Loucy (cell line): ENCODE measurements around the gene TMOD1.

Source experiments
- H2AFZ ChIP-seq: fragments of 200-600 bp; sonication (generic); 2 replicates; pipeline ENCODE4 v1.6.0; 2016; ENCODE audit warnings: antibody characterized with exemption, mild to moderate bottlenecking, low read length, moderate library complexity
- H3F3A ChIP-seq: fragments of 200-600 bp; 2 replicates; pipeline ENCODE4 v1.6.0; 2016; ENCODE audit warnings: antibody characterized with exemption, low read depth, mild to moderate bottlenecking
- H3K27me3 ChIP-seq: fragments of 200-600 bp; sonication (generic); 2 replicates; pipeline ENCODE4 v1.6.1; 2014; ENCODE audit warnings: low read length, mild to moderate bottlenecking; ENCODE audit not compliant: insufficient read depth, poor library complexity, severe bottlenecking
- H3K36me3 ChIP-seq: fragments of 200-600 bp; sonication (generic); 2 replicates; pipeline ENCODE4 v1.6.1; 2016; ENCODE audit warnings: low read length; ENCODE audit not compliant: insufficient read depth
- H3K4me1 ChIP-seq: fragments of 200-600 bp; sonication (generic); 2 replicates; pipeline ENCODE4 v1.5.1; 2014; ENCODE audit warnings: low read length, mild to moderate bottlenecking; ENCODE audit not compliant: insufficient read depth, poor library complexity, severe bottlenecking
- H3K4me2 ChIP-seq: fragments of 200-600 bp; sonication (generic); 2 replicates; pipeline ENCODE4 v1.6.0; 2014; ENCODE audit warnings: antibody characterized with exemption, low read length, low read depth, mild to moderate bottlenecking; ENCODE audit not compliant: poor library complexity, severe bottlenecking
- H3K4me3 ChIP-seq: fragments of 200-600 bp; sonication (generic); 2 replicates; pipeline ENCODE4 v1.5.1; 2014; ENCODE audit warnings: low read length, mild to moderate bottlenecking, mixed read lengths; ENCODE audit not compliant: poor library complexity, severe bottlenecking
- H3K79me2 ChIP-seq: fragments of 200-600 bp; sonication (generic); 2 replicates; pipeline ENCODE4 v1.6.1; 2014; ENCODE audit warnings: low read length; ENCODE audit not compliant: insufficient read depth
- H3K9ac ChIP-seq: fragments of 200-600 bp; sonication (generic); 2 replicates; pipeline ENCODE4 v1.6.0; 2014; ENCODE audit warnings: mild to moderate bottlenecking, low read depth, low read length, moderate library complexity; ENCODE audit not compliant: poor library complexity, severe bottlenecking
- H3K9me2 ChIP-seq: fragments of 200-600 bp; sonication (generic); replicated peaks from 2 replicates; pipeline ENCODE4 v1.6.1; 2016; ENCODE audit warnings: low read depth, low read length, mixed read lengths
- H3K9me3 ChIP-seq: fragments of 200-600 bp; sonication (generic); 2 replicates; pipeline ENCODE4 v1.6.1; 2014; ENCODE audit warnings: mild to moderate bottlenecking, antibody characterized with exemption, low read length, low read depth; ENCODE audit not compliant: insufficient read depth
- H4K20me1 ChIP-seq: fragments of 200-600 bp; sonication (generic); 2 replicates; pipeline ENCODE4 v1.6.0; 2014; ENCODE audit warnings: antibody characterized with exemption, low read length, mild to moderate bottlenecking; ENCODE audit not compliant: insufficient read depth, poor library complexity, severe bottlenecking
- EZH2phosphoT487 ChIP-seq: fragments of 200-600 bp; IDR thresholded peaks from 2 replicates; pipeline ENCODE4 v1.6.1; 2018; ENCODE audit warnings: antibody characterized with exemption, mild to moderate bottlenecking, moderate library complexity, borderline replicate concordance
- TF ChIP-seq, protein P1 (sequence below): fragments of 200-600 bp; sonication (generic); conservative IDR thresholded peaks from 2 replicates; pipeline ENCODE4 v1.5.1; 2014; ENCODE audit warnings: mild to moderate bottlenecking, antibody characterized with exemption, low read length

The TMOD1 gene

GRCh38 chr9:97550386-97550785, 48.9 kb downstream of the TMOD1 start:
- Histone ChIP-seq H3K9me2 (no peaks in the 10 kb centered on the region), H3K4me2 (no peak overlapping the region), H3K79me2 (no peaks in the 10 kb centered on the region), H3K4me1 (no peaks in the 10 kb centered on the region), H3K4me3 (no peak overlapping the region), H3K27me3 (no peaks in the 10 kb centered on the region), H3F3A (no peaks in the 10 kb centered on the region), H4K20me1 (no peaks in the 10 kb centered on the region), H3K36me3 (no peaks in the 10 kb centered on the region), H3K9me3 (no peaks in the 10 kb centered on the region), H3K9ac (no peak overlapping the region), H2AFZ (no peak overlapping the region)
- TF ChIP-seq, protein P1, sequence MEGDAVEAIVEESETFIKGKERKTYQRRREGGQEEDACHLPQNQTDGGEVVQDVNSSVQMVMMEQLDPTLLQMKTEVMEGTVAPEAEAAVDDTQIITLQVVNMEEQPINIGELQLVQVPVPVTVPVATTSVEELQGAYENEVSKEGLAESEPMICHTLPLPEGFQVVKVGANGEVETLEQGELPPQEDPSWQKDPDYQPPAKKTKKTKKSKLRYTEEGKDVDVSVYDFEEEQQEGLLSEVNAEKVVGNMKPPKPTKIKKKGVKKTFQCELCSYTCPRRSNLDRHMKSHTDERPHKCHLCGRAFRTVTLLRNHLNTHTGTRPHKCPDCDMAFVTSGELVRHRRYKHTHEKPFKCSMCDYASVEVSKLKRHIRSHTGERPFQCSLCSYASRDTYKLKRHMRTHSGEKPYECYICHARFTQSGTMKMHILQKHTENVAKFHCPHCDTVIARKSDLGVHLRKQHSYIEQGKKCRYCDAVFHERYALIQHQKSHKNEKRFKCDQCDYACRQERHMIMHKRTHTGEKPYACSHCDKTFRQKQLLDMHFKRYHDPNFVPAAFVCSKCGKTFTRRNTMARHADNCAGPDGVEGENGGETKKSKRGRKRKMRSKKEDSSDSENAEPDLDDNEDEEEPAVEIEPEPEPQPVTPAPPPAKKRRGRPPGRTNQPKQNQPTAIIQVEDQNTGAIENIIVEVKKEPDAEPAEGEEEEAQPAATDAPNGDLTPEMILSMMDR, result no peak
- no peak for TF ChIP-seq EZH2phosphoT487

GRCh38 chr9:97551308-97551707, 49.8 kb downstream of the TMOD1 start:
- Histone ChIP-seq H3K4me1 (no peaks in the 10 kb centered on the region), H3K9ac (no peak overlapping the region), H3K79me2 (no peaks in the 10 kb centered on the region), H2AFZ (no peak overlapping the region), H3K4me3 (no peak overlapping the region), H3K4me2 (no peak overlapping the region), H3F3A (no peaks in the 10 kb centered on the region), H3K36me3 (no peaks in the 10 kb centered on the region), H4K20me1 (no peaks in the 10 kb centered on the region), H3K9me3 (no peaks in the 10 kb centered on the region), H3K27me3 (no peaks in the 10 kb centered on the region), H3K9me2 (no peaks in the 10 kb centered on the region)
- TF ChIP-seq, protein P1, result no peak
- no peak for TF ChIP-seq EZH2phosphoT487

DNA sequence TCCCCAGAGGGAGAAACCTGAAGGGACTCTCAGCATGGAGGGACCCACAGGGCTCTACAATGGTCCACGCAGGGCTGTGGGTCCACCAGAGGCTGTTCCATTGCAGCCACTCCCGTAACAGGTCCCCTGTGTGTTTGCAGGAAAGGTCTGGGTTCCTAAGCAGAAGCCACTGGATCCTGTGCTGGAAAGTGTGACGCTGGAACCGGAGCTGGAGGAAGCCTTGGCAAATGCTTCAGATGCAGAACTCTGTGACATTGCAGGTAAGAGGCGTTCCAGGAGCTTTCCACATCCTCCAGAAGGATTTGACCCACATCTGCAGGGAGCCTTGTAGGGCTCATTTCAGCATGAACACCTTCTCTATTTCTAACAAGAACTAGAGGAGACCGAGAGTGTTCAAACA, 51.7 kb downstream of the TMOD1 start:
- H3K9ac ChIP-seq, result no peak overlapping the region
- no peaks in the 10 kb centered on the region for H3F3A ChIP-seq
- no peaks in the 10 kb centered on the region for H4K20me1 ChIP-seq
- H3K4me3 ChIP-seq, result no peak overlapping the region
- H3K27me3 ChIP-seq, result no peaks in the 10 kb centered on the region
- H3K36me3 ChIP-seq, result no peaks in the 10 kb centered on the region
- no peak for TF ChIP-seq EZH2phosphoT487
- H3K79me2 ChIP-seq, result no peaks in the 10 kb centered on the region
- H3K4me2 ChIP-seq, result no peak overlapping the region
- no peaks in the 10 kb centered on the region for H3K4me1 ChIP-seq
- H3K9me2 ChIP-seq, result no peaks in the 10 kb centered on the region
- H2AFZ ChIP-seq, result no peak overlapping the region
- no peaks in the 10 kb centered on the region for H3K9me3 ChIP-seq

DNA sequence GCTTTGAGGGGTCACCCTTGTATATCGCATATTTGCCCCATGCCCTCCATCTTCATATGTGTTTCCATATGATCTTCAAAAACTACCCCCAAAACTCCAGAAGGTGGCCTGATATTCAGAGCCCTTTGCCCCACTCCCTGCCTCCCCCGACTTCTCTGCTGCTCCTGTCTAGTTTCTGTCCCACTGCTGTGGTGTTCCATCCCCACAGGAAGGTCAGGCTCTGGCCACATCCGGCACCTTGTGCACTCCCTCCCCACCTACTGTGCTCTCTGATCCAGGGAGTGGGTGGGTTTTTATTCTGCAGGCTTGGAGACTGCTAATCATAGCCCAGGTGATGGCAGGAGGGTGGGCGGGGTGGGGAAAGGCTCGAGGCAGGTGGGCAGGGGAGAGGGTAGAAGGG, 52.4 kb downstream of the TMOD1 start:
- H3K27me3 ChIP-seq, result no peaks in the 10 kb centered on the region
- no peak for TF ChIP-seq EZH2phosphoT487
- TF ChIP-seq, protein P1, result no peak

More for the DNA sequence above, 52.4 kb downstream of the TMOD1 start:
- Histone ChIP-seq H3K79me2 (no peaks in the 10 kb centered on the region), H2AFZ (no peak overlapping the region), H4K20me1 (no peaks in the 10 kb centered on the region), H3K4me3 (no peak overlapping the region), H3K9me3 (no peaks in the 10 kb centered on the region), H3K9me2 (no peaks in the 10 kb centered on the region), H3K36me3 (no peaks in the 10 kb centered on the region), H3K4me2 (no peak overlapping the region), H3K4me1 (no peaks in the 10 kb centered on the region), H3F3A (no peaks in the 10 kb centered on the region), H3K9ac (no peak overlapping the region)
